ENCODE data around the gene SIGLEC1. TPM values are rescaled to one million over a fixed set of nuclear protein-coding genes. Genes with fewer than 3 reads are reported as not detected.

Gene SIGLEC1
- total and polyA plus RNA-seq, 8 donors = 1.8 to 45.8 (median 2.6) TPM

DNA sequence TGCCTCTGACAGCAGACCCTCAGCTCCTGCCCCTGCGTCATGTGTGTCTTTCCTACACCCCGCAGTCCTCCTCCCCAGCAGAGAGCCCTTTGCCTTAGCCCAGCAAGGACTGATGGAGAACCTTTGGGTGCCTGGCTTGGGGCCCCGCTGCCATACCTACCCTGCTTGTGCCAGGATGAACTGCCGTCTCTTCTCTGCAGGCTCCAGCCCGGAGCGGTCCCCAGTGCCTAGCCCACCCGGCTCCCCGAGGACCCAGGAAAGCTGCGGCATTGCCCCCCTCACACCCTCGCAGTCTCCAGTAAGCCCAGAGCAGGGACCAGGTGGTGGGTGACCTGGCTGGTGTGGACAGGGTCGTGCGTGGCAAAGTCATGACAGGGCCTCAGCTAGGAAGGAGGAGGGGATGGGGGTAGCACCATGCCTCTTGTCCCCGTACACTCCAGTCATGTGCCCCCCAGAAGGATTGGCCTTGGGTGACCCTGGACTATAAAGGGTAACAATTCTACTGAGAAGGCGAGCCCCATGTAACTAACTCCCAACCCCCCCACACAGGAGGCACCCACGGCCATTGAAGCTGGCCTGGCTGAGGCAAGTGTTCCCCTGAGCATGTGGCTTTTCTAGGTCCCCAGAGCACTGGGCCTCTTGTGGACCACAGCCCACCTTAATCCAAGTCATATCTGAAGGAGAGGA is 28.4 kb upstream of the SIGLEC1 start:
- Histone ChIP-seq H3K4me3 (no peak overlapping the region), H3K36me3 (no peaks in the 10 kb centered on the region), H3K27ac (peak overlapping the region; percentile 62 to 65), H3K27me3 (peaks cover 0 to 12% of the 10 kb centered on the region in 2 donors), H3K4me1 (peaks cover 0 to 62% of the 10 kb centered on the region in 2 donors), H3K9me3 (no peaks in the 10 kb centered on the region)
- TF ChIP-seq, protein P1, sequence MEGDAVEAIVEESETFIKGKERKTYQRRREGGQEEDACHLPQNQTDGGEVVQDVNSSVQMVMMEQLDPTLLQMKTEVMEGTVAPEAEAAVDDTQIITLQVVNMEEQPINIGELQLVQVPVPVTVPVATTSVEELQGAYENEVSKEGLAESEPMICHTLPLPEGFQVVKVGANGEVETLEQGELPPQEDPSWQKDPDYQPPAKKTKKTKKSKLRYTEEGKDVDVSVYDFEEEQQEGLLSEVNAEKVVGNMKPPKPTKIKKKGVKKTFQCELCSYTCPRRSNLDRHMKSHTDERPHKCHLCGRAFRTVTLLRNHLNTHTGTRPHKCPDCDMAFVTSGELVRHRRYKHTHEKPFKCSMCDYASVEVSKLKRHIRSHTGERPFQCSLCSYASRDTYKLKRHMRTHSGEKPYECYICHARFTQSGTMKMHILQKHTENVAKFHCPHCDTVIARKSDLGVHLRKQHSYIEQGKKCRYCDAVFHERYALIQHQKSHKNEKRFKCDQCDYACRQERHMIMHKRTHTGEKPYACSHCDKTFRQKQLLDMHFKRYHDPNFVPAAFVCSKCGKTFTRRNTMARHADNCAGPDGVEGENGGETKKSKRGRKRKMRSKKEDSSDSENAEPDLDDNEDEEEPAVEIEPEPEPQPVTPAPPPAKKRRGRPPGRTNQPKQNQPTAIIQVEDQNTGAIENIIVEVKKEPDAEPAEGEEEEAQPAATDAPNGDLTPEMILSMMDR (IDR thresholded peaks at IDR 0.05) = no peak
- peak in 1 of 4 donors; percentile 50 for DNase-seq
- no peak for ATAC-seq
- intact Hi-C loops (cut with DNase I) = no loop called here

DNA sequence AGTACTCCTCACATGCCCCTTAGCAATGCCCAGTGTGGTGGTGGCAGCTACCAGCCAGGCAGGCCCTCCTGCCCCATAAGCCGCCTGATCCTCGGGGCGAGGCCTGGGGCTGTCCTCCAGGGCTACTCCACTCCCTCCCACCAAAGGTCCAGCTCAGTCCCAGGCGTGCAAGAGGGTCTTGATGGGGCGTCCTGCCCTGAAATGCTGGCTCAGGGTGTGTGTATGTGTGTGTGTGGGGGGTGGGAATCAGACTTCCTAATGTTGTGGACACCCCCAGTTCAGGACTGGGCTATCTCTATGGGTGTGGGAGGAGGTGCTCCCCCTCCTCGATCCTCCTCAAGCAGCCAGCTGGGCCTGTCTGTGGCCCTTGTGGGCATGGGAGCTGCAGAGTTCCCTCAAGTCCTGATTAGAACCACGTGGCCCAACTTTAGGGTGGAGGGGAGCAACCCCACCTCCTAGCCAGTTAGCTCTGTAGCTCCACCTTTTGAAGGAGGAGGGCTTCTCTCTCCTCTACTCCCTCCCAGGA is 27.6 kb upstream of the SIGLEC1 start:
- intact Hi-C loops (cut with DNase I) = no loop called here
- no peak for ATAC-seq
- Histone ChIP-seq H3K27ac (peak overlapping the region; percentile 62 to 65), H3K9me3 (no peaks in the 10 kb centered on the region), H3K4me1 (peaks cover 0 to 56% of the 10 kb centered on the region in 2 donors), H3K36me3 (no peaks in the 10 kb centered on the region), H3K4me3 (no peak overlapping the region), H3K27me3 (peaks cover 0 to 6% of the 10 kb centered on the region in 2 donors)
- DNase-seq = no peak
- TF ChIP-seq, protein P1 (IDR thresholded peaks at IDR 0.05) = no peak

DNA sequence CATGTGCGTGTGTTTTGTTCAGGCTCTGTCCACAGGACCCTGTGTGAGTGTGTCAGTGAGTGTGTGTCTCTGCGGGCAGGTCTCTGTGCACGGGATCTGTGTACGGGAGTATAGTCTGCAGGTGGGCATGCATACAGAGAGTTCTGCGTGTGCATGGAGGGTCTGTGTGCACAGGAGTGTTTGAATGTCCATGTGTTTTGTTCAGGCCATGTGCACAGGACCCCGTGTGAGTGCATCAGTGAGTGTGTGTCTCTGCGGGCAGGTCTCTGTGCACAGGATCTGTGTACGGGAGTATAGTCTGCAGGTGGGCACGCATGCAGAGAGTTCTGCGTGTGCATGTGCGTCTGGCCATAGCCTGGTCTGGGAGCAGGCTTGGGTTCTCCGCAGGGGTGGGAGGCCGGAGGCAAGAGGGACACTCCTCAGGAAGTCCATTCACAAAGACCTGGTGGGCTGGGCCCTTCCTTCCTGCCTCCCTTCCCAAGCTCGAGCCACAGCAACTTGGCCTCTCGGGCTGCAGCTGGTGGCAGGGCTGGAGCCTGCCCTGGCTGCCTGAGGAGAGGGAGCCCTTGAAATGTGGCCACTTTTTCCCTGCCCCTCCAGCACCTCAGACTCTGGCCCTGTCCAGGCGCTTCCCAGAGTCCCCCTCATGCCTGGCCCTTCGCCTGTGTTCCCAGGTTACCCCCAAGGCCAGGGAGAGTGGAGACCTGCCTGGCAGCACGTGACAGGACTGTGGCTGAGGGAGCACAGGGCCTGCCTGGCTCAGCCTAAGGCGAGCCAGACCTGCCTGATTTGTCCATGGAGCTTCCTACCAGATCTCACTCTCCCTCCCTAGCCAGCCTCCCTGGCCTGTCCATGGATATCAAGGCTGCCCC is 26.9 kb upstream of the SIGLEC1 start:
- Histone ChIP-seq H3K27ac (peak overlapping the region; percentile 62 to 65), H3K36me3 (no peaks in the 10 kb centered on the region), H3K27me3 (peaks cover 0 to 1% of the 10 kb centered on the region in 2 donors), H3K4me3 (no peak overlapping the region), H3K9me3 (no peaks in the 10 kb centered on the region), H3K4me1 (peaks cover under 1 to 49% of the 10 kb centered on the region in 2 donors)
- ATAC-seq (peak; percentile 41), DNase-seq (no peak)
- TF ChIP-seq, protein P1 (IDR thresholded peaks at IDR 0.05) = no peak
- intact Hi-C loops (cut with DNase I) = no loop called here

DNA sequence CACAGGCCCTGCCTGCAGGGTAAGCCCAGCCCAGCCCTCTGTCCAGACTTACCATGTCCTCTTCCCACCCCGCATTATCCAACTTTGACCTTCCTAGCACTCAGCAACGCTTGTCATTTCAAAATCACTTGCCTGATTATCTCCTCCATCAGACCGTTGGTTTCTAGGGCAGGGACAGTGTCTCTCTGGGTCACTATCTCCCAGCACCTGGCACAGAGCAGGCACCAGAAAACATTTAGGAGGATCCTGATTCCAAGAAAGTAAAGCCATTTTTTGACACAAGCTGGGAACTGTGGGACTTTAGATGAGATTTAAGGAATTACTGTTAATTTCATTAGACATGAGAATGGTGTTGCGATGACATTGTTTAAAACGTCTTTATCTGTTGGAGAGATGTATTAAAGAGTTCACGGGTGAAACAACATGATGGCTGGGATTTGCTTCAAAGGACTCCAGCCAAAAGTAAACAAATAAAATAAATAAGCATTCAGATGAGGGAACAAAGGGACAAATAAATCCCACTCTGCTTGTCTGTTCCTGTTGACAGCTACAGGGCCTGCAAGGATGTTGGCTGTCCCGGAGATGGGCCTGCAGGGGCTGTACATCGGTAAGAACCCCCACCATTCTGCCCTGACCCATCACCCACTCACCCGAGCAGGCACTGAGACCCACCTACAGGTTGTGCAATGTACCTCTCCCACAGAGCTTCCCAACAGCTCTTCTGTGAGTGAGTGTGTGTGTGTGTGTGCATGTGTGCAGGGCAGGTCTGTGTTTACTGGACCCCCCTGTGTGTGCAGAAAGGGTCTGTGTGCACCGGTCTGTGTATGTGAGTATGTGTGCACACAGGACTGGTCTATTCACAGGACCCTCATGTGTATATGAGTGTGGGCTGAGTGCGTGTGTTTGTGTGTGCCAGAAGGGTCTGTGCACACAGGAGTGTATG is 26.0 kb upstream of the SIGLEC1 start:
- TF ChIP-seq, protein P1 (IDR thresholded peaks at IDR 0.05) = no peak
- Histone ChIP-seq H3K27ac (peak overlapping the region in 1 of 2 donors; percentile 1), H3K4me1 (peaks cover 6 to 54% of the 10 kb centered on the region in 2 donors), H3K36me3 (no peaks in the 10 kb centered on the region), H3K9me3 (no peaks in the 10 kb centered on the region), H3K27me3 (peaks cover 0 to 5% of the 10 kb centered on the region in 2 donors), H3K4me3 (no peak overlapping the region)
- DNase-seq = no peak
- intact Hi-C loops (cut with DNase I) = no loop called here
- ATAC-seq = no peak
